HCT116 (cell line): ENCODE data around the gene TMEM234. TPM values are rescaled to one million over a fixed set of nuclear protein-coding genes. Genes with fewer than 3 reads are reported as not detected.
"Not testable (repeated sequence)": the region's sequence is repeated elsewhere in the genome, so short reads cannot be mapped to it uniquely, and the experiment has no call there.

Experiments used
- ATAC-seq: fragments of 200-7000 bp; cut with Tn5 transposase; 2 replicates; pipeline ENCODE4 v1.9.1; 2020; ENCODE audit warnings: mild to moderate bottlenecking, moderate library complexity
- BruUV-seq: library from RNA; stranded (reverse); fragments of 400-500 nt; replicated peaks from 2 replicates; lab custom pipeline; 2021; lab: Mats Ljungman, UMichigan
- CTCF ChIA-PET: fragments of 300-600 bp; sonication (Branson Sonifier 250); formaldehyde crosslinking; loops from one replicate; lab custom pipeline; 2021; ENCODE audit warnings: antibody characterized with exemption; lab: Charles Lee
- POLR2A ChIA-PET: fragments of 300-600, 350-600 bp; sonication (Branson Sonifier 250); formaldehyde crosslinking; loops from one replicate; lab custom pipeline; 2021; ENCODE audit warnings: antibody characterized with exemption; lab: Charles Lee
- RAD21 ChIA-PET, 2 experiments: fragments of 300-600 bp; sonication (Branson Sonifier 250); formaldehyde crosslinking; loops; one replicate each; lab custom pipeline; 2023; ENCODE audit warnings: low total read pairs in 2 of 2; ENCODE audit not compliant: uncharacterized antibody in 2 of 2, unreplicated experiment in 2 of 2, low non-redundant PET in 1 of 2; lab: Charles Lee
- DNase-seq: peaks from one replicate; pipeline ENCODE4 v3.0.0-alpha.2; 2010; ENCODE audit warnings: low read depth, low spot score
- H2AFZ ChIP-seq: fragments of 200-600 bp; shearing (Covaris generic), sonication (generic); 2 replicates; pipeline ENCODE4 v1.6.1; 2017; ENCODE audit warnings: low read depth, mixed run types, mixed read lengths, antibody characterized with exemption, low read length; ENCODE audit not compliant: poor library complexity, severe bottlenecking
- H3K27ac ChIP-seq: 2 replicates; pipeline ENCODE4 v1.5.1; 2012; ENCODE audit warnings: low read depth, low read length
- H3K27me3 ChIP-seq: fragments of 200-600 bp; sonication (generic); 2 replicates; pipeline ENCODE4 v1.6.1; 2016; ENCODE audit warnings: mixed run types, low read length, mixed read lengths; ENCODE audit not compliant: insufficient read depth
- H3K36me3 ChIP-seq, 2 experiments: fragments of 200-500 bp in 1 of 2; fragments of 200-600 bp in 1 of 2; sonication (Bioruptor generic) in 1 of 2; sonication (generic) in 1 of 2; 2 replicates each; pipeline versions ENCODE4 v1.5.1 to v1.6.1; 2014 to 2016; ENCODE audit warnings: low read length in 2 of 2, inconsistent platforms in 1 of 2, mixed read lengths in 1 of 2, mixed run types in 1 of 2; ENCODE audit not compliant: insufficient read depth in 2 of 2, control insufficient read depth in 1 of 2
- H3K4me1 ChIP-seq, 2 experiments: fragments of 200-600 bp in 1 of 2; sonication (generic) in 1 of 2; 2 replicates each; pipeline versions ENCODE4 v1.5.1 to v1.6.1; 2012 to 2017; ENCODE audit warnings: low read length in 2 of 2, inconsistent platforms in 1 of 2, mild to moderate bottlenecking in 1 of 2, mixed read lengths in 1 of 2, mixed run types in 1 of 2, moderate library complexity in 1 of 2; ENCODE audit not compliant: insufficient read depth in 2 of 2, control insufficient read depth in 1 of 2
- H3K4me2 ChIP-seq: fragments of 200-600 bp; sonication (generic); 2 replicates; pipeline ENCODE4 v1.6.1; 2017; ENCODE audit warnings: mixed run types, low read length, mixed read lengths
- H3K4me3 ChIP-seq, 2 experiments: fragments of 200-600 bp in 1 of 2; sonication (generic) in 1 of 2; replicated peaks in 1 of 2; 2 replicates each; pipeline ENCODE4 v1.5.1; 2011 to 2016; ENCODE audit warnings: low read length in 2 of 2, control low read depth in 1 of 2, low read depth in 1 of 2, mild to moderate bottlenecking in 1 of 2, mixed read lengths in 1 of 2, mixed run types in 1 of 2
- H3K79me2 ChIP-seq: fragments of 200-600 bp; sonication (generic); 2 replicates; pipeline ENCODE4 v1.6.1; 2017; ENCODE audit warnings: mild to moderate bottlenecking, mixed run types, low read length, moderate library complexity, mixed read lengths; ENCODE audit not compliant: insufficient read depth
- H3K9ac ChIP-seq: fragments of 200-600 bp; sonication (generic); 2 replicates; pipeline ENCODE4 v1.6.1; 2016; ENCODE audit warnings: low read length, mixed read lengths
- H3K9me2 ChIP-seq: fragments of 200-600 bp; sonication (generic), shearing (Covaris generic); 2 replicates; pipeline ENCODE4 v1.6.1; 2017; ENCODE audit warnings: mixed run types, mild to moderate bottlenecking, moderate library complexity; ENCODE audit not compliant: insufficient read depth
- H3K9me3 ChIP-seq, 2 experiments: fragments of 200-500 bp in 1 of 2; fragments of 200-600 bp in 1 of 2; sonication (Bioruptor generic) in 1 of 2; sonication (generic) in 1 of 2; 2 replicates each; pipeline ENCODE4 v1.6.1; 2014 to 2017; ENCODE audit warnings: low read length in 2 of 2, mixed read lengths in 2 of 2, inconsistent platforms in 1 of 2, low read depth in 1 of 2, mild to moderate bottlenecking in 1 of 2, mixed run types in 1 of 2, moderate library complexity in 1 of 2; ENCODE audit not compliant: control insufficient read depth in 1 of 2, insufficient read depth in 1 of 2
- H4K20me1 ChIP-seq: fragments of 200-600 bp; sonication (generic), shearing (Covaris generic); 2 replicates; pipeline ENCODE4 v1.6.1; 2017; ENCODE audit warnings: mixed run types, mild to moderate bottlenecking, moderate library complexity; ENCODE audit not compliant: insufficient read depth
- CBX3 ChIP-seq: IDR thresholded peaks from 2 replicates; pipeline ENCODE4 v1.6.1; 2012; ENCODE audit warnings: low read depth
- EGR1 ChIP-seq: IDR thresholded peaks from 2 replicates; pipeline ENCODE4 v1.6.1; 2012; ENCODE audit warnings: low read depth
- MAX ChIP-seq: IDR thresholded peaks from 2 replicates; pipeline ENCODE4 v1.6.1; 2012
- TCF7L2 ChIP-seq: IDR thresholded peaks from 2 replicates; pipeline ENCODE4 v1.7.0; 2011; ENCODE audit warnings: borderline replicate concordance, inconsistent platforms; ENCODE audit not compliant: insufficient read depth, insufficient read length; ENCODE audit errors: extremely low read depth
- intact Hi-C: fragments of 100-400 bp; cut with micrococcal nuclease; formaldehyde crosslinking; loops from 2 replicates; pipeline ENCODE4 v1.10.0; 2022
- total RNA-seq: library from RNA; stranded (reverse); gene quantifications from one replicate; pipeline ENCODE4 v1.2.1, GENCODE V29; 2021; ENCODE audit not compliant: unreplicated experiment
- TF ChIP-seq, protein P1 (sequence below): IDR thresholded peaks from 2 replicates; pipeline ENCODE4 v1.6.1; 2011; ENCODE audit warnings: mild to moderate bottlenecking, low read length, moderate library complexity; ENCODE audit not compliant: insufficient replicate concordance; ENCODE audit errors: extremely low read depth

Gene TMEM234
- total RNA-seq, 1 experiment from 2014 or later = 12.3 TPM

DNA sequence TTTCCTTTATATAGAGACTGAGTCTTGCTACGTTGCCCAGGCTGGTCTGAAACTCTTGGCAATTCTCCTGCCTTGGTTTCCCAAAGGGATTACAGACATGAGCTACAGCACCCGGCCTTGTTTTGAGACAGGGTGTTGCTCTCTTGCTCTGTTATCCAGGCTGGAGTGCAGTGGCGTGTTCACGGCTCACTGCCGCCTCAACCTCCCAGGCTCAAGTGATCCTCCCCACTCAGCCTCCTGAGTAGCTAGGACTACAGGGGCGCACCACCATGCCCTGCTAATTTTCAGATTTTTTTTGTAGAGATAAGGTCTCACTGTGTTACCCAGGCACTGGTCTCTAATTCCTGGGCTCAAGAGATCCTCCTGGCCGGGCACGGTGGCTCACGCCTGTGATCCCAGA lies 43.7 kb upstream of the TMEM234 start:
- Histone ChIP-seq H3K27ac (no peak overlapping the region), H3K79me2 (no peaks in the 10 kb centered on the region), H3K9me2 (no peaks in the 10 kb centered on the region), H3K27me3 (no peaks in the 10 kb centered on the region), H2AFZ (no peak overlapping the region), H3K4me1 (peaks cover 3 to 18% of the 10 kb centered on the region in 2 experiments), H3K9me3 (no peaks in the 10 kb centered on the region), H3K36me3 (no peaks in the 10 kb centered on the region), H3K4me3 (no peak overlapping the region), H4K20me1 (no peaks in the 10 kb centered on the region), H3K4me2 (no peak overlapping the region), H3K9ac (no peak overlapping the region)
- intact Hi-C loops = no loop called here
- CTCF ChIA-PET = interaction anchor here (1.2 kb wide), 1 partner anchor 19 kb away, joined by 3 read pairs; the partner anchor contains the start of gene FAM167B
- RAD21 ChIA-PET = no interaction called here
- 0 out of 2 replicates have a peak, but pooled peaks have one; percentile 19 for ATAC-seq
- TF ChIP-seq CBX3 (no peak), MAX (no peak)
- TF ChIP-seq, protein P1, sequence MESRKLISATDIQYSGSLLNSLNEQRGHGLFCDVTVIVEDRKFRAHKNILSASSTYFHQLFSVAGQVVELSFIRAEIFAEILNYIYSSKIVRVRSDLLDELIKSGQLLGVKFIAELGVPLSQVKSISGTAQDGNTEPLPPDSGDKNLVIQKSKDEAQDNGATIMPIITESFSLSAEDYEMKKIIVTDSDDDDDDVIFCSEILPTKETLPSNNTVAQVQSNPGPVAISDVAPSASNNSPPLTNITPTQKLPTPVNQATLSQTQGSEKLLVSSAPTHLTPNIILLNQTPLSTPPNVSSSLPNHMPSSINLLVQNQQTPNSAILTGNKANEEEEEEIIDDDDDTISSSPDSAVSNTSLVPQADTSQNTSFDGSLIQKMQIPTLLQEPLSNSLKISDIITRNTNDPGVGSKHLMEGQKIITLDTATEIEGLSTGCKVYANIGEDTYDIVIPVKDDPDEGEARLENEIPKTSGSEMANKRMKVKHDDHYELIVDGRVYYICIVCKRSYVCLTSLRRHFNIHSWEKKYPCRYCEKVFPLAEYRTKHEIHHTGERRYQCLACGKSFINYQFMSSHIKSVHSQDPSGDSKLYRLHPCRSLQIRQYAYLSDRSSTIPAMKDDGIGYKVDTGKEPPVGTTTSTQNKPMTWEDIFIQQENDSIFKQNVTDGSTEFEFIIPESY = no peak
- no peak for DNase-seq
- POLR2A ChIA-PET = interaction anchor here (0.6 to 1.0 kb wide), 2 partner anchors 23 to 1209 kb away, joined by 3 to 4 read pairs; no protein-coding TSS in a partner anchor
- no TSS peak for BruUV-seq

- BruUV-seq = no TSS peak
- ChIA-PET RAD21 (no interaction called here), POLR2A (no interaction called here), CTCF (interaction anchor here (1.0 kb wide), 1 partner anchor 15 kb away, joined by 3 read pairs; no protein-coding TSS in a partner anchor)
- no peak overlapping the region for H3K9ac ChIP-seq
- no peaks in the 10 kb centered on the region for H4K20me1 ChIP-seq
- no peak overlapping the region for H3K27ac ChIP-seq
- ATAC-seq = no peak
- no peak overlapping the region for H2AFZ ChIP-seq
- intact Hi-C loops = no loop called here
- H3K79me2 ChIP-seq = no peaks in the 10 kb centered on the region
- no peak overlapping the region for H3K4me3 ChIP-seq
- H3K27me3 ChIP-seq = no peaks in the 10 kb centered on the region
- H3K4me1 ChIP-seq = peaks cover 3 to 18% of the 10 kb centered on the region in 2 experiments
- H3K4me2 ChIP-seq = no peak overlapping the region
- no peaks in the 10 kb centered on the region for H3K9me3 ChIP-seq
- no peaks in the 10 kb centered on the region for H3K9me2 ChIP-seq
- TF ChIP-seq TCF7L2 (no peak), EGR1 (no peak)
- DNase-seq = no peak
- H3K36me3 ChIP-seq = no peaks in the 10 kb centered on the region
Observed at GRCh38 chr1:32263744-32264143, 41.6 kb upstream of the TMEM234 start.

DNA sequence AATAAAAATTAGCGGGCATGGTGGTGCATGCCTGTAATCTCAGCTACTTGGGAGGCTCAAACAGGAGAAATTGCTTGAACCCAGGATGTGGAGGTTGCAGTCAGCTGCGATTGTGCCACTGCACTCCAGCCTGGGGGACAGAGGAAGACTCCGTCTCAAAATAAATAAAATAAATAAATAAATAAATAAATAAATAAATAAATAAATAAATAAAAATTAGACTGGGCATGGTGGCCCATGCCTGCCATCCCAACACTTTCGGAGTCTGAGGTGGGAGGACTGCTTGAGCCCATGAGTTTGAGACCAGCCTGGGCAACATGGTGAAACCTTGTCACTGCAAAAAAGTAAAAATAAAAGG lies 41.1 kb upstream of the TMEM234 start:
- DNase-seq, H2AFZ ChIP-seq, H3K9ac ChIP-seq, H3K27me3 ChIP-seq, H3K4me2 ChIP-seq, H3K27ac ChIP-seq, CTCF ChIA-PET, RAD21 ChIA-PET, H3K9me3 ChIP-seq, intact Hi-C loops, H3K36me3 ChIP-seq, H3K4me3 ChIP-seq, H4K20me1 ChIP-seq, ATAC-seq, POLR2A ChIA-PET, BruUV-seq, H3K79me2 ChIP-seq, H3K9me2 ChIP-seq: not testable (repeated sequence)
- H3K4me1 ChIP-seq = peaks cover 3 to 18% of the 10 kb centered on the region in 2 experiments
